Measurements from ENCODE around the gene PPP5C.
A peak's percentile ranks its signal among the peaks of the same experiment; 100 is the strongest.
"Not testable (repeated sequence)": the region's sequence is repeated elsewhere in the genome, so short reads cannot be mapped to it uniquely, and the experiment has no call there.

PPP5C gene

GRCh38 chr19:46366620-46367292 is 19.9 kb downstream of the PPP5C start:
- no peak for DNase-seq (ENCODE audit: low read depth)

GRCh38 chr19:46367426-46367825 is 20.5 kb downstream of the PPP5C start:
- DNase-seq (ENCODE audit: low read depth): no peak

- DNase-seq (ENCODE audit: low read depth): no peak
Observed at GRCh38 chr19:46368116-46368515, 21.2 kb downstream of the PPP5C start.

- DNase-seq (ENCODE audit: low read depth): no peak
Observed at GRCh38 chr19:46369817-46370216, 22.9 kb downstream of the PPP5C start.

GRCh38 chr19:46371371-46371901 is 24.5 kb downstream of the PPP5C start:
- DNase-seq (ENCODE audit: low read depth): no peak

GRCh38 chr19:46372901-46373490 is 26.1 kb downstream of the PPP5C start:
- DNase-seq (ENCODE audit: low read depth): no peak

GRCh38 chr19:46373491-46374359 is 26.8 kb downstream of the PPP5C start:
- peak; percentile 83 for DNase-seq (ENCODE audit: low read depth)

- DNase-seq (ENCODE audit: low read depth): no peak
Observed at GRCh38 chr19:46374536-46375475, 27.9 kb downstream of the PPP5C start.

- not testable (repeated sequence) for DNase-seq (ENCODE audit: low read depth)
Observed at GRCh38 chr19:46375476-46376067, 28.7 kb downstream of the PPP5C start.

- no peak for DNase-seq (ENCODE audit: low read depth)
Observed at GRCh38 chr19:46376241-46377153, 29.6 kb downstream of the PPP5C start.

- DNase-seq (ENCODE audit: low read depth): no peak
Observed at GRCh38 chr19:46378268-46378667, 31.4 kb downstream of the PPP5C start.

- no peak for DNase-seq (ENCODE audit: low read depth)
Observed at GRCh38 chr19:46380690-46381089, 33.8 kb downstream of the PPP5C start.

GRCh38 chr19:46381346-46381745 is 34.5 kb downstream of the PPP5C start:
- no peak for DNase-seq (ENCODE audit: low read depth)

GRCh38 chr19:46381756-46382345 is 35.0 kb downstream of the PPP5C start:
- DNase-seq (ENCODE audit: low read depth): no peak

- no peak for DNase-seq (ENCODE audit: low read depth)
Observed at GRCh38 chr19:46383171-46383815, 36.4 kb downstream of the PPP5C start.

GRCh38 chr19:46383846-46384245 is 37.0 kb downstream of the PPP5C start:
- DNase-seq (ENCODE audit: low read depth): no peak

GRCh38 chr19:46384396-46384795 is 37.5 kb downstream of the PPP5C start:
- no peak for DNase-seq (ENCODE audit: low read depth)

GRCh38 chr19:46385636-46386035 is 38.7 kb downstream of the PPP5C start:
- no peak for DNase-seq (ENCODE audit: low read depth)

GRCh38 chr19:46386151-46386550 is 39.3 kb downstream of the PPP5C start:
- no peak for DNase-seq (ENCODE audit: low read depth)

Measured in HS-27A (cell line).